Tibial nerve (tissue), 4 donors: ENCODE measurements around the gene SH3GL3.

ENCODE experiments used
- EP300 ChIP-seq, 2 donors: sonication (generic); formaldehyde crosslinking; IDR thresholded peaks; one replicate each; pipeline ENCODE4 v1.6.1; 2017; ENCODE audit warnings: antibody characterized with exemption in 2 of 2, mild to moderate bottlenecking in 1 of 2
- POLR2A ChIP-seq, 2 donors: fragments of 450-650 bp; IDR thresholded peaks; one replicate each; pipeline ENCODE4 v1.6.1; 2017; ENCODE audit warnings: antibody characterized with exemption in 2 of 2, mild to moderate bottlenecking in 2 of 2, moderate library complexity in 2 of 2
- TF ChIP-seq, protein P1 (sequence below), 5 experiments: fragments of 200-600 bp in 3 of 5; fragments of 450-650 bp in 2 of 5; sonication (generic) in 3 of 5; IDR thresholded peaks; one replicate each; pipeline ENCODE4 v1.5.1; 2016 to 2019; ENCODE audit warnings: antibody characterized with exemption in 5 of 5, mild to moderate bottlenecking in 3 of 5, moderate library complexity in 2 of 5

DNA sequence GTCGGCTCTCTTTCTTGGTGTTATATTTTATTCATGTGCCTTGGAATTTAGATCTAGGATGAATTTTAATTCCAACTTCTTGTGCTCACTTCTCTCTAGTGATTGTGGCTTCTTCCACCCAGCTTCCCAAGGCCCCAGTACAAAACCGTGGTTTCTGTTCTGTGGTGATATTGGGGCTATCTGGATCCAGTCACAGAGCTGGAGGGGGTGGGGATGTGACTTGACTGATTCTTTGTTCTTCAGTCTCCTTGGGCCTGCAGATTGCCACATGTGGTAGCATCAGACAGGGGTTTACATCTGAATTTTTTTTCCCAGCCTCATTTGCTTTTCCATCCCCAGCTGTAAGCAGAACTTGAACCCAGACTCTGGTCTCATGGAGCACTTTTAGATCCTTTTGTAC lies 108.2 kb downstream of the SH3GL3 start:
- TF ChIP-seq, protein P1, sequence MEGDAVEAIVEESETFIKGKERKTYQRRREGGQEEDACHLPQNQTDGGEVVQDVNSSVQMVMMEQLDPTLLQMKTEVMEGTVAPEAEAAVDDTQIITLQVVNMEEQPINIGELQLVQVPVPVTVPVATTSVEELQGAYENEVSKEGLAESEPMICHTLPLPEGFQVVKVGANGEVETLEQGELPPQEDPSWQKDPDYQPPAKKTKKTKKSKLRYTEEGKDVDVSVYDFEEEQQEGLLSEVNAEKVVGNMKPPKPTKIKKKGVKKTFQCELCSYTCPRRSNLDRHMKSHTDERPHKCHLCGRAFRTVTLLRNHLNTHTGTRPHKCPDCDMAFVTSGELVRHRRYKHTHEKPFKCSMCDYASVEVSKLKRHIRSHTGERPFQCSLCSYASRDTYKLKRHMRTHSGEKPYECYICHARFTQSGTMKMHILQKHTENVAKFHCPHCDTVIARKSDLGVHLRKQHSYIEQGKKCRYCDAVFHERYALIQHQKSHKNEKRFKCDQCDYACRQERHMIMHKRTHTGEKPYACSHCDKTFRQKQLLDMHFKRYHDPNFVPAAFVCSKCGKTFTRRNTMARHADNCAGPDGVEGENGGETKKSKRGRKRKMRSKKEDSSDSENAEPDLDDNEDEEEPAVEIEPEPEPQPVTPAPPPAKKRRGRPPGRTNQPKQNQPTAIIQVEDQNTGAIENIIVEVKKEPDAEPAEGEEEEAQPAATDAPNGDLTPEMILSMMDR (IDR thresholded peaks at IDR 0.05), result no peak
- TF ChIP-seq POLR2A (IDR thresholded peaks at IDR 0.05) (no peak), EP300 (IDR thresholded peaks at IDR 0.05) (no peak)
